ENCODE data around the gene RABGGTA. TPM values are rescaled to one million over a fixed set of nuclear protein-coding genes. Genes with fewer than 3 reads are reported as not detected.

Gene RABGGTA
- total and polyA plus RNA-seq, 9 of the 15 experiments (the other 6 are each of a cell fraction or from before 2014, with no cell fraction given): 4.5 to 24.2 (median 15.5) TPM

- TF ChIP-seq ID3 (CRISPR knock-in tag; IDR thresholded peaks at IDR 0.05): no peak
- TF ChIP-seq ID3 (tag; IDR thresholded peaks at IDR 0.05): 0 out of 2 replicates have a peak, but pooled peaks have one; percentile 40
- no peak for TF ChIP-seq TEAD2 (tag; IDR thresholded peaks at IDR 0.05)
- no peak for TF ChIP-seq TAF15 (IDR thresholded peaks at IDR 0.05; ENCODE audit: low read depth, low read length)
- 0 out of 2 replicates have a peak, but pooled peaks have one; percentile 55 for TF ChIP-seq CREB1 (IDR thresholded peaks at IDR 0.05)
- TF ChIP-seq CREB1 (CRISPR knock-in tag; IDR thresholded peaks at IDR 0.05): no peak
- TF ChIP-seq PHTF2 (CRISPR knock-in tag; IDR thresholded peaks at IDR 0.05): no peak
- TF ChIP-seq ILK (tag; IDR thresholded peaks at IDR 0.05; ENCODE audit: borderline replicate concordance, low read depth): no peak
- no peak for TF ChIP-seq RBBP5 (IDR thresholded peaks at IDR 0.05; ENCODE audit: borderline replicate concordance, insufficient read depth, low read length, poor library complexity, severe bottlenecking)
- no peak for TF ChIP-seq TARDBP (IDR thresholded peaks at IDR 0.05)
- no peak for TF ChIP-seq SIRT6 (IDR thresholded peaks at IDR 0.05; ENCODE audit: low read depth, low read length)
- no peak for TF ChIP-seq NCOA6 (IDR thresholded peaks at IDR 0.05)
- TF ChIP-seq SMAD1 (IDR thresholded peaks at IDR 0.05; ENCODE audit: low read depth, low read length, partially characterized antibody): no peak
- TF ChIP-seq FOXK2 (conservative IDR thresholded peaks at IDR 0.05 in 1 of 2, IDR thresholded peaks at IDR 0.05 in 1 of 2; ENCODE audit: low read depth in 2 of 2): 0 out of 4 replicates have a peak, but pooled peaks of 1 of the 2 experiments have one; percentile 18
- no peak for TF ChIP-seq ZNF583 (CRISPR knock-in tag; IDR thresholded peaks at IDR 0.05)
- no peak for TF ChIP-seq ATF1 (CRISPR knock-in tag; IDR thresholded peaks at IDR 0.05)
- no peak for TF ChIP-seq ATF1 (tag; IDR thresholded peaks at IDR 0.05)
- no peak for TF ChIP-seq CBX5 (IDR thresholded peaks at IDR 0.05; ENCODE audit: borderline replicate concordance, low read depth)
- TF ChIP-seq ESRRA (IDR thresholded peaks at IDR 0.05; ENCODE audit: borderline replicate concordance, low read depth): 0 out of 2 replicates have a peak, but pooled peaks have one; percentile 38
- TF ChIP-seq PBX2 (CRISPR knock-in tag; IDR thresholded peaks at IDR 0.05; ENCODE audit: low read depth): no peak
- TF ChIP-seq PBX2 (tag; conservative IDR thresholded peaks at IDR 0.05; ENCODE audit: low read depth): no peak
- TF ChIP-seq ZNF324 (CRISPR knock-in tag; IDR thresholded peaks at IDR 0.05): no peak
- TF ChIP-seq RBM25 (IDR thresholded peaks at IDR 0.05; ENCODE audit: low read depth, low read length, severe bottlenecking): no peak
- TF ChIP-seq ZKSCAN3 (CRISPR knock-in tag; IDR thresholded peaks at IDR 0.05): no peak
- TF ChIP-seq YBX1 (IDR thresholded peaks at IDR 0.05): no peak
- TF ChIP-seq GATAD2A (IDR thresholded peaks at IDR 0.05): no peak
- TF ChIP-seq E2F6 (IDR thresholded peaks at IDR 0.05; ENCODE audit: borderline replicate concordance in 1 of 2, extremely low read depth in 1 of 2, insufficient read depth in 1 of 2, insufficient read length in 1 of 2, low read depth in 1 of 2, low read length in 1 of 2, poor library complexity in 1 of 2, severe bottlenecking in 1 of 2): no peak
Observed at GRCh38 chr14:24255931-24256711, 15.3 kb downstream of the RABGGTA start (continued).

All from K562 (cell line).